ENCODE results near the gene HCST. TPM values are rescaled to one million over a fixed set of nuclear protein-coding genes. Genes with fewer than 3 reads are reported as not detected.

The HCST gene
- total and polyA plus RNA-seq, 2 of the 13 experiments (the other 11 are each of a cell fraction or from before 2014, with no cell fraction given), result 0.24 to 1.2 TPM

DNA sequence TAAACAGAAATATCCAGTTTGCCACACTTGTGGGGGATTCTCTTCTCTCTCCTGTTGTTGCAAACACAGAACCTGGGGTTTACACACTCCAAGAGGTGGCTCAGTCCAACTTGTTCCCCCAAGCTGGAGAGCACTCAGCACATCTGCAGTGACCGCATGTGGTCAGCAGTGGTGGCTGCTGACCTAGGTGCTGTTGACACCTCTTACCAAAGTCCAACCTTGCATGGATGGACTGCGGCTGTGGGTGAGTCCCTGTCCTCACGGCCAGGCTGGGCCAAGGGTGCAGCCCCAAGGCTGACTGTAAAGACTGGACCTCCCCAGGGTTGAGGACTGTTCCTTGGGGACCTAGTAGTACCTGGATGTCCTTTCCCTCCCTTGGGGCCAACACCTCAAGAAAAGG lies 39.9 kb downstream of the HCST start (continued):
- TF ChIP-seq SOX6 (IDR thresholded peaks at IDR 0.05) (no peak), SOX6 (CRISPR knock-in tag; IDR thresholded peaks at IDR 0.05) (peak; percentile 21; the same call in 1 of the 2 replicates), HNF4A (CRISPR knock-in tag; IDR thresholded peaks at IDR 0.05) (peak; percentile 95), PTBP1 (IDR thresholded peaks at IDR 0.05; ENCODE audit: low read depth, low read length, poor library complexity, severe bottlenecking) (no peak), ZNF644 (CRISPR knock-in tag; IDR thresholded peaks at IDR 0.05; ENCODE audit: low read depth) (peak; percentile 84; the same call in 1 of the 2 replicates), PHF20 (CRISPR knock-in tag; IDR thresholded peaks at IDR 0.05) (no peak), HNRNPH1 (optimal IDR thresholded peaks at IDR 0.05; ENCODE audit: low read depth, low read length) (no peak), FLYWCH1 (CRISPR knock-in tag; IDR thresholded peaks at IDR 0.05) (no peak), KDM3A (CRISPR knock-in tag; IDR thresholded peaks at IDR 0.05; ENCODE audit: low read depth) (no peak), MXD4 (CRISPR knock-in tag; IDR thresholded peaks at IDR 0.05) (0 out of 2 replicates have a peak, but pooled peaks have one; percentile 57), ZSCAN12 (CRISPR knock-in tag; IDR thresholded peaks at IDR 0.05) (no peak), ZNF564 (CRISPR knock-in tag; IDR thresholded peaks at IDR 0.05) (peak; percentile 33; the same call in 1 of the 2 replicates), ZNF550 (CRISPR knock-in tag; IDR thresholded peaks at IDR 0.05; ENCODE audit: borderline replicate concordance) (no peak), ZEB1 (IDR thresholded peaks at IDR 0.05; ENCODE audit: insufficient replicate concordance, low read depth) (no peak), PAF1 (CRISPR knock-in tag; IDR thresholded peaks at IDR 0.05) (no peak), SYNCRIP (IDR thresholded peaks at IDR 0.05; ENCODE audit: insufficient read depth, low read depth, low read length) (no peak), ZSCAN9 (CRISPR knock-in tag; IDR thresholded peaks at IDR 0.05; ENCODE audit: borderline replicate concordance) (0 out of 2 replicates have a peak, but pooled peaks have one; percentile 23)
- TF ChIP-seq, protein P1, sequence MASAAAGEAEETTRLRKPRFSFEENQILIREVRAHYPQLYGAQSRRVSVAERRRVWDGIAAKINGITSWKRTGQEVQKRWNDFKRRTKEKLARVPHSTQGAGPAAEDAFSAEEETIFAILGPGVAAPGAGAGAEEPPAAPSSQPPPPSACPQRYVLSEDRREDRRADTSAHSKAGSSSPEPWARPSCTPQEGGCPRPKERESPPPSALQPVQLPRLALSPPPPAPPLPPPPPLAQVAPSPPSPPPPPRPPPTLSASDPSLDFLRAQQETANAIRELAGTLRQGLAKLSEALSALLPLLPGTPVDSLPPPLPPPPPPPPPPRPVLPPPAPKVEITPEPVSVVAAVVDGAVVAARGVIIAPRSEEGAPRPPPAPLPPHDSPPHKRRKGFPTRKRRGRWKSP (CRISPR knock-in tag; IDR thresholded peaks at IDR 0.05), result no peak
- TF ChIP-seq, protein P2, sequence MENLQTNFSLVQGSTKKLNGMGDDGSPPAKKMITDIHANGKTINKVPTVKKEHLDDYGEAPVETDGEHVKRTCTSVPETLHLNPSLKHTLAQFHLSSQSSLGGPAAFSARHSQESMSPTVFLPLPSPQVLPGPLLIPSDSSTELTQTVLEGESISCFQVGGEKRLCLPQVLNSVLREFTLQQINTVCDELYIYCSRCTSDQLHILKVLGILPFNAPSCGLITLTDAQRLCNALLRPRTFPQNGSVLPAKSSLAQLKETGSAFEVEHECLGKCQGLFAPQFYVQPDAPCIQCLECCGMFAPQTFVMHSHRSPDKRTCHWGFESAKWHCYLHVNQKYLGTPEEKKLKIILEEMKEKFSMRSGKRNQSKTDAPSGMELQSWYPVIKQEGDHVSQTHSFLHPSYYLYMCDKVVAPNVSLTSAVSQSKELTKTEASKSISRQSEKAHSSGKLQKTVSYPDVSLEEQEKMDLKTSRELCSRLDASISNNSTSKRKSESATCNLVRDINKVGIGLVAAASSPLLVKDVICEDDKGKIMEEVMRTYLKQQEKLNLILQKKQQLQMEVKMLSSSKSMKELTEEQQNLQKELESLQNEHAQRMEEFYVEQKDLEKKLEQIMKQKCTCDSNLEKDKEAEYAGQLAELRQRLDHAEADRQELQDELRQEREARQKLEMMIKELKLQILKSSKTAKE (CRISPR knock-in tag; IDR thresholded peaks at IDR 0.05; ENCODE audit: borderline replicate concordance), result no peak
- TF ChIP-seq, protein P3, sequence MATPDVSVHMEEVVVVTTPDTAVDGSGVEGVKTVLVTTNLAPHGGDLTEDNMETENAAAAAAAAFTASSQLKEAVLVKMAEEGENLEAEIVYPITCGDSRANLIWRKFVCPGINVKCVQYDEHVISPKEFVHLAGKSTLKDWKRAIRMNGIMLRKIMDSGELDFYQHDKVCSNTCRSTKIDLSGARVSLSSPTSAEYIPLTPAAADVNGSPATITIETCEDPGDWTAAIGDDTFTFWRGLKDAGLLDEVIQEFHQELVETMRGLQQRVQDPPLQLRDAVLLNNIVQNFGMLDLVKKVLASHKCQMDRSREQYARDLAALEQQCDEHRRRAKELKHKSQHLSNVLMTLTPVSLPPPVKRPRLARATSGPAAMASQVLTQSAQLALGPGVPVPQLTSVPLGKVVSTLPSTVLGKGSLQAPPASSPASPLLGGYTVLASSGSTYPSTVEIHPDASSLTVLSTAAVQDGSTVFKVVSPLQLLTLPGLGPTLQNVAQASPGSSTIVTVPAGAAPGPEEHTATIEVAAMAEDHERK (CRISPR knock-in tag; IDR thresholded peaks at IDR 0.05; ENCODE audit: low read depth), result no peak
